ENCODE measurements around the gene EIF2B2.
A peak's percentile ranks its signal among the peaks of the same experiment; 100 is the strongest.
"Not testable (repeated sequence)": the region's sequence is repeated elsewhere in the genome, so short reads cannot be mapped to it uniquely, and the experiment has no call there.

Gene EIF2B2

GRCh38 chr14:74995781-74996180 lies 6.9 kb upstream of the EIF2B2 start:
- DNase-seq = not testable (repeated sequence)

- no peak for DNase-seq
These were observed 1.5 kb upstream of the EIF2B2 start for GRCh38 chr14:75001261-75001660.

DNA sequence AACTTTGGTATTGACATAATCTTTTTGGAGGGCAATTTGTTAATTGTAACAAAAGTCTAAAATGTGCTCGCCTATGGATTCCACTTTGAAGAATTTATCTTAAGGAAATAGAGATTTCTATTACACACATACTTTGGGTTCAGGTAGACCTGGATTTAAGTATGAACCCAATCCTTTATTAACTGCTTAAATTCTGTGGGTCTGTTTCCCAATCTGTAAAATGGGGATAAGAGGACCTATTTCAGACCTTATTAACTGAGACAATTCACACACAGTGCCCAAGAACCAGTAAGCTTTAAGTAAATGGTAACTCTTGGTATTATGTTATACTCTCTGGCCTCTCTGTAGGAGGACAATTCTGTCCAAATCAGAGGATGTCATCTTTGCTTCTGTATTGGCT lies 822 bp upstream of the EIF2B2 start:
- DNase-seq = no peak

DNA sequence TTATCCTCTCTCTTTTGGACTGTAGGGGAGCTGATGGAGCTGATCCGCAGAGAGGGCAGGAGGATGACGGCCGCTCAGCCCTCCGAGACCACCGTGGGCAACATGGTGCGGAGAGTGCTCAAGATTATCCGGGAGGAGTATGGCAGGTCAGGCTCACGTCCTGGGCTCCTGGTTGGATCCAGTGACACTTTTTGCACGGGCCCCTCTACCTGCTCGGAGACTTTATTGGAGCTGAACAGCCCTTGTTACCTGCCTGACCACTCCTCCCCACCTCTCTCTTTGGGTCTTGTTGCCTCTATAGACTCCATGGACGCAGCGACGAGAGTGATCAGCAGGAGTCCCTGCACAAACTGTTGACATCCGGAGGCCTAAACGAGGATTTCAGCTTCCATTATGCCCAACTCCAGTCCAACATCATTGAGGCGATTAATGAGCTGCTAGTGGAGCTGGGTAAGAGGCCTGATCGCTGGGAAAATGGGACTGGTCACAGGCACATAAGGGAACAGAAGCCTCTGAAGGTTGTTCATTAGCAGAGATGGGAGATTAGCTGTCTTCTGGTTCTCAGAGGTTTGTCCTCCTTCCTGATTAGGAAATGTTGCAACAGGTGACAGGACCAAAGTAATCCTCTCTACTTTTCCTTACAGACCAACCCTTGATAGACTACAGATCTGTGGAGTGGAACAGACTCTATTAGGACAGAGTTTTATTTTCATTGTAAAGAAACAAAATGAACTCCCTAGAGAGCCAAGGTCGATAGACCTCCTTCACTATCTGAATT lies 718 bp downstream of the EIF2B2 start:
- no peak for DNase-seq

- DNase-seq = no peak
These were observed 2.6 kb downstream of the EIF2B2 start for GRCh38 chr14:75005357-75005756.

GRCh38 chr14:75009176-75009575 lies 6.5 kb downstream of the EIF2B2 start:
- DNase-seq = no peak

DNA sequence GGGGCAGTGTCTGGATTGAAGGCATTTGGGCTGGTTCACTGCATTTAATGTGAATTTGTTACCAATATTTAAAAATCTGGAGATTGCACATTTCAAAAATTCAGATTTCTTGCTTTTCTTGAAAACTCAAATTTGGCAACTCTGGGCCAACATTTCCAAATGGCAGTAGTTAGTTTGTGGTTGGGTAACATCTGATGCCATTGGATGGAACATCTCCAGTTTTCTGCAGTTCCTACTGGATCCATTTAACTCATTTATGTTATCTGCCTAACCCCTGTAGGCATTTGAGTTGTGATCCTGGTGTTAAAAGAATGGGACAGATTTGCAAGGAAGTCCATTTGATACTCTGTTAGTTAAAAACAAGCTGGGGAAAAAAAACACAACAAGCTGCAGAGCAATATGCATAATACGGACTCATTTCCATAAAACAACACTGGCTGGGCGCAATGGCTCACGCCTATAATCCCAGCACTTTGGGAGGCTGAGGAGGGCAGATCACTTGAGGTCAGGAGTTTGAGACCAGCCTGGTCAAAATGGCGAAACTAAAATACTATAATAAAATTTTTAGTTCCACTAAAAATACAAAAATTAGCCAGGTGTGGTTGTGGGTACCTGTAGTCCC lies 7.9 kb downstream of the EIF2B2 start:
- no peak for DNase-seq

DNA sequence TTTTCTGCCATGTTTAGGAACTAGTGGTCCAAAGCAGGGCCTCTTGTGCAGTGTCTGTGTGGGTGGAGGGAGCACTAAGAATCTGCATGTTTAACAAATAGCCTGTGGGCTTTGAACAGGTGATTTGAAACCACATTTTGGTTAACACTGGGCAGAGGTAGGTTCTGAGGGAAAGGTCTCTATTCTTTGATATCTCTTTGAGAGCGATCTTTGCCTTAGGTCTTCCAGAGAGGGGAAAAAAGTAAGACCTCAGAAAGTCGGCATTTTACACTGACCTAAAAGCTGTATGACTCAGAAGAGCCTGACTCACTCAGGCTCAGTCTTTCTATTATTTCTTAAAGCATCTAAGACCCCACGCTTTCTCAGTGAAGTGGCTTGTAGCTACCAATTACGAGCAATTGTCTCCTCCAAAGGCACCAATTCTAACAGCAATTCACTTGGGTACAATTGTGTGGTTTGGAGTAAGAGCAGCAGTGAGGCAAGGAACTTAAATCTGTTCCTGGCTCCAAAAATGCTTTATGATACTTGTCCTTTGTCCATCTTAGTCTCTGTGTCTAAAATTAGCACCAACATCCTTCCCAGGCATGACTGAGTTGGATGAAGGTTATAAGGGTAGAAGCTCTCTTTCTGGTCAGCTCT lies 8.8 kb downstream of the EIF2B2 start:
- no peak for DNase-seq

- no peak for DNase-seq
These were observed 10.6 kb downstream of the EIF2B2 start for GRCh38 chr14:75013290-75013689.

- no peak for DNase-seq
These were observed 12.8 kb downstream of the EIF2B2 start for GRCh38 chr14:75015496-75015895.

- no peak for DNase-seq
These were observed 14.1 kb downstream of the EIF2B2 start for GRCh38 chr14:75016815-75017214.

- no peak for DNase-seq
These were observed 16.0 kb downstream of the EIF2B2 start for GRCh38 chr14:75018694-75019093.

- DNase-seq = no peak
These were observed 19.9 kb downstream of the EIF2B2 start for GRCh38 chr14:75022655-75023054.

GRCh38 chr14:75023108-75023507 lies 20.4 kb downstream of the EIF2B2 start:
- no peak for DNase-seq

GRCh38 chr14:75025082-75025481 lies 22.4 kb downstream of the EIF2B2 start:
- DNase-seq = peak; percentile 58

GRCh38 chr14:75025876-75026275 lies 23.2 kb downstream of the EIF2B2 start:
- DNase-seq = no peak

GRCh38 chr14:75030147-75030546 lies 27.4 kb downstream of the EIF2B2 start:
- no peak for DNase-seq

GRCh38 chr14:75032939-75033338 lies 30.2 kb downstream of the EIF2B2 start:
- no peak for DNase-seq

DNA sequence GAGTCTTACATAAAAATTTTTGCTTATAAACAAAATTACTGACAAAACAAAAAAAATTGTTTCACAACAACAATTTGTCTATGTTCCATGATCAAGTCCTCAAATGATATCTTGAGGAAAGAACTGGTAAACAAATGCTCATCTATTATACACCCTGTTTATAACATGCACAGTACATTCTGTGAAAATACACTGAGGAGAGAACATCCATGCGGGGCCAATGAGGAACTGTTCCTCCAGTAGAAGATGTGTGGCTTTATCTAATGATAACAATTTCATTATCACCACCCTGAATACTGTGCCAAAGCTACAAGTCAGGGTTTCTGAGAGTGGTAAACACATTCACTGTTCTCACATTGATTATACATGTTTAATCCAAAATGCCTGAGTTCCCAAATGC lies 37.8 kb downstream of the EIF2B2 start:
- no peak for DNase-seq

GRCh38 chr14:75040959-75041358 lies 38.2 kb downstream of the EIF2B2 start:
- no peak for DNase-seq

GRCh38 chr14:75041613-75042012 lies 38.9 kb downstream of the EIF2B2 start:
- no peak for DNase-seq

DNA sequence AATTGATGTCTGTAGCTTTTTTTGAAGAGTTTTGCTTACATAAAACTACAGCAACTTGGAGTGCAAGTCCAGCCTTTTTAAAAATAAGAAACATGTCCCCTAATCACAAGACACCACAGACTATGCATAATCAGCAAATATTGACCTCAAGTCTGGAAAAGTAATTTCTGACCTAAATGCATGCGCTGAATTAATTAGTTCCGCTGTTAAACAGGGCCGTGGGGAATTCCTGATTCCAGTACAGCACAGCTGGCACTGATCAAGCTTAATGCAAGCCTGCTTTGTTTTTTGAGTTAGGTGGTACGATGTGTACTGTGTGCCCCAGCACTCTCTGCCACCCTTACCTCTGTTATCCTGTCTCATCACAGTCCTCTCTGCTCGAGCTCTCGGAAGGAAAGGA lies 39.3 kb downstream of the EIF2B2 start:
- no peak for DNase-seq

- DNase-seq = no peak
These were observed 41.6 kb downstream of the EIF2B2 start for GRCh38 chr14:75044322-75044721.

DNA sequence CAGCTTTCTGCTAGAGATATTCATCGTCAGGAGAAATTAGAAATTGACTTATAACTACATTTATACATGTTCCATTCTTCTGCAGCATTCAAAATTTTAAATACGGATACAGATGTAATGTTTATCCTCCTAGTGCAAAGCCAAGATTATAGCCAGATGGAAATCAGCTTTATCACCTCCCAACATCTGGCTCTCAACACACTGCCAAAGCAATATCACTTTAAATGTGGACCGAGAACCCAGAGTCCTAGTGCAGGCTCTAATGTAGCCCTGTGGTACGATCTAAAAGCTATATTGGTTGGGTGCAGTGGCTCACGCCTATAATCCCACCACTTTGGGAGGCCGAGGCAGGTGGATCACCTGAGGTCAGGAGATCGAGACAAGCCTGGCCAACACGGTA lies 42.0 kb downstream of the EIF2B2 start:
- no peak for DNase-seq

Measured in OCI-M1 (cell line).